ENCODE results near the gene ADTRP.
"Not testable (repeated sequence)": the region's sequence is repeated elsewhere in the genome, so short reads cannot be mapped to it uniquely, and the experiment has no call there.

The ADTRP gene

GRCh38 chr6:11681357-11681756, 97.2 kb downstream of the ADTRP start:
- no peak overlapping the region for H3K27ac ChIP-seq
- TF ChIP-seq ZFX (IDR thresholded peaks at IDR 0.05) (no peak), CTCF (conservative IDR thresholded peaks at IDR 0.05) (no peak)

GRCh38 chr6:11680479-11680878, 98.1 kb downstream of the ADTRP start:
- H3K27ac ChIP-seq: not testable (repeated sequence)

GRCh38 chr6:11679099-11679498, 99.5 kb downstream of the ADTRP start:
- H3K27ac ChIP-seq: no peak overlapping the region
- TF ChIP-seq CTCF (conservative IDR thresholded peaks at IDR 0.05) (no peak), ZFX (IDR thresholded peaks at IDR 0.05) (no peak)

GRCh38 chr6:11675601-11676000, 103.0 kb downstream of the ADTRP start:
- TF ChIP-seq ZFX (IDR thresholded peaks at IDR 0.05) (no peak), CTCF (conservative IDR thresholded peaks at IDR 0.05) (peak; percentile 48)
- no peak overlapping the region for H3K27ac ChIP-seq

- no peak for TF ChIP-seq ZFX (IDR thresholded peaks at IDR 0.05)
- no peak for TF ChIP-seq CTCF (conservative IDR thresholded peaks at IDR 0.05)
Measured at GRCh38 chr6:11672669-11673068, 105.9 kb downstream of the ADTRP start.

GRCh38 chr6:11672256-11672655, 106.3 kb downstream of the ADTRP start:
- no peak overlapping the region for H3K27ac ChIP-seq
- no peak for TF ChIP-seq CTCF (conservative IDR thresholded peaks at IDR 0.05)
- TF ChIP-seq ZFX (IDR thresholded peaks at IDR 0.05): no peak

More at GRCh38 chr6:11672669-11673068, 105.9 kb downstream of the ADTRP start:
- H3K27ac ChIP-seq: no peak overlapping the region

GRCh38 chr6:11669696-11670095, 108.9 kb downstream of the ADTRP start:
- TF ChIP-seq ZFX (IDR thresholded peaks at IDR 0.05): no peak
- TF ChIP-seq CTCF (conservative IDR thresholded peaks at IDR 0.05): no peak
- no peak overlapping the region for H3K27ac ChIP-seq

GRCh38 chr6:11668455-11668854, 110.1 kb downstream of the ADTRP start:
- no peak overlapping the region for H3K27ac ChIP-seq
- TF ChIP-seq ZFX (IDR thresholded peaks at IDR 0.05) (no peak), CTCF (conservative IDR thresholded peaks at IDR 0.05) (no peak)
